Tibial nerve (tissue), 4 donors: Measurements from ENCODE around the gene CCDC188. TPM values are rescaled to one million over a fixed set of nuclear protein-coding genes. Genes with fewer than 3 reads are reported as not detected.

Experiments
- DNase-seq, 2 donors: peaks; one replicate each; pipeline ENCODE4 v3.0.0-alpha.2; 2019; ENCODE audit warnings: low spot score in 2 of 2
- H3K27ac ChIP-seq, 4 donors: fragments of 200-600 bp; sonication (generic) in 3 of 4; one replicate each; pipeline ENCODE4 v1.5.1; 2017 to 2019; ENCODE audit warnings: mild to moderate bottlenecking in 1 of 4
- H3K27me3 ChIP-seq, 2 donors: fragments of 200-600 bp; sonication (generic) in 1 of 2; one replicate each; pipeline versions ENCODE4 v1.5.1 to v1.6.0; 2017 to 2019
- H3K36me3 ChIP-seq, 3 donors: fragments of 200-600 bp; sonication (generic); one replicate each; pipeline ENCODE4 v1.5.1; 2018 to 2019
- H3K4me1 ChIP-seq, 4 donors: fragments of 200-600 bp; sonication (generic) in 3 of 4; one replicate each; pipeline ENCODE4 v1.5.1; 2017 to 2019
- H3K4me3 ChIP-seq, 4 donors: fragments of 200-600 bp; sonication (generic) in 3 of 4; one replicate each; pipeline ENCODE4 v1.5.1; 2017 to 2019; ENCODE audit warnings: mild to moderate bottlenecking in 1 of 4, moderate library complexity in 1 of 4
- H3K9me3 ChIP-seq, 4 donors: fragments of 200-600 bp; sonication (generic) in 3 of 4; one replicate each; pipeline ENCODE4 v1.5.1; 2017 to 2019
- CTCF ChIP-seq, 5 experiments: fragments of 200-600 bp in 3 of 5; fragments of 450-650 bp in 2 of 5; sonication (generic) in 3 of 5; IDR thresholded peaks; one replicate each; pipeline ENCODE4 v1.5.1; 2016 to 2019; ENCODE audit warnings: antibody characterized with exemption in 5 of 5, mild to moderate bottlenecking in 3 of 5, moderate library complexity in 2 of 5
- EP300 ChIP-seq, 2 donors: sonication (generic); formaldehyde crosslinking; IDR thresholded peaks; one replicate each; pipeline ENCODE4 v1.6.1; 2017; ENCODE audit warnings: antibody characterized with exemption in 2 of 2, mild to moderate bottlenecking in 1 of 2
- POLR2A ChIP-seq, 2 donors: fragments of 450-650 bp; IDR thresholded peaks; one replicate each; pipeline ENCODE4 v1.6.1; 2017; ENCODE audit warnings: antibody characterized with exemption in 2 of 2, mild to moderate bottlenecking in 2 of 2, moderate library complexity in 2 of 2
- WGBS, 2 donors: methylation state at CpG; one replicate each; pipeline ENCODE4 v1.1.5; 2018; 5-methylcytosine and 5-hydroxymethylcytosine counted together
- total RNA-seq, 4 donors: library from RNA; depleted of rRNA; stranded (reverse); fragments of >200 nt; gene quantifications; one replicate each; pipeline ENCODE4 v1.1.0, GENCODE V29; 2016

The CCDC188 gene
- total RNA-seq, 4 donors from 2014 or later = 1.5 to 12.4 (median 6.6) TPM

- Histone ChIP-seq H3K9me3 (no peaks in the 10 kb centered on the region), H3K4me1 (peaks cover 0 to 22% (median 0%) of the 10 kb centered on the region in 4 donors), H3K4me3 (no peak overlapping the region), H3K27ac (peak overlapping the region; percentile 11 to 94 (median 50)), H3K27me3 (no peaks in the 10 kb centered on the region), H3K36me3 (peaks cover 0 to 92% (median 0%) of the 10 kb centered on the region in 3 donors)
- 79 to 93% methylated on average over 16 to 17 of the region's 19 CpGs for WGBS, 2 donors
- no peak for DNase-seq
- TF ChIP-seq EP300 (IDR thresholded peaks at IDR 0.05) = no peak
- no peak for TF ChIP-seq POLR2A (IDR thresholded peaks at IDR 0.05)
- TF ChIP-seq CTCF (IDR thresholded peaks at IDR 0.05) = no peak
Measured at GRCh38 chr22:20143883-20144665, 6.8 kb downstream of the CCDC188 start.

- WGBS, 2 donors = 92% methylated on average over 51 to 59 of the region's 65 CpGs
- H3K36me3 ChIP-seq = peaks cover 0 to 92% (median 0%) of the 10 kb centered on the region in 3 donors
- no peaks in the 10 kb centered on the region for H3K27me3 ChIP-seq
- DNase-seq = no peak
- H3K9me3 ChIP-seq = no peaks in the 10 kb centered on the region
- H3K27ac ChIP-seq = peak overlapping the region; percentile 26 to 94 (median 72)
- no peak overlapping the region for H3K4me3 ChIP-seq
- TF ChIP-seq EP300 (IDR thresholded peaks at IDR 0.05) (no peak), POLR2A (IDR thresholded peaks at IDR 0.05) (no peak), CTCF (IDR thresholded peaks at IDR 0.05) (no peak)
- peaks cover 0 to 33% (median 5%) of the 10 kb centered on the region in 4 donors for H3K4me1 ChIP-seq
Measured at GRCh38 chr22:20142711-20143621, 7.9 kb downstream of the CCDC188 start.

GRCh38 chr22:20141186-20142077, 9.4 kb downstream of the CCDC188 start:
- H3K27ac ChIP-seq = peak overlapping the region in 2 of 4 donors; percentile 82 to 94

GRCh38 chr22:20140521-20140964, 10.3 kb downstream of the CCDC188 start:
- peak overlapping the region; percentile 31 to 94 (median 60) for H3K27ac ChIP-seq
- H3K9me3 ChIP-seq = no peaks in the 10 kb centered on the region
- H3K27me3 ChIP-seq = no peaks in the 10 kb centered on the region
- peaks cover 0 to 50% (median 27%) of the 10 kb centered on the region in 4 donors for H3K4me1 ChIP-seq
- no peak for TF ChIP-seq CTCF (IDR thresholded peaks at IDR 0.05)
- no peak for TF ChIP-seq POLR2A (IDR thresholded peaks at IDR 0.05)
- TF ChIP-seq EP300 (IDR thresholded peaks at IDR 0.05) = no peak
- 83 to 90% methylated on average over 9 to 10 of the region's 17 CpGs for WGBS, 2 donors
- H3K36me3 ChIP-seq = peaks cover 0 to 68% (median 0%) of the 10 kb centered on the region in 3 donors
- DNase-seq = no peak
- no peak overlapping the region for H3K4me3 ChIP-seq

More at GRCh38 chr22:20141186-20142077, 9.4 kb downstream of the CCDC188 start:
- WGBS, 2 donors = 72 to 77% methylated on average over 14 to 19 of the region's 22 CpGs
- H3K36me3 ChIP-seq = peaks cover 0 to 77% (median 0%) of the 10 kb centered on the region in 3 donors
- peaks cover 0 to 43% (median 19%) of the 10 kb centered on the region in 4 donors for H3K4me1 ChIP-seq
- H3K4me3 ChIP-seq = no peak overlapping the region
- no peak for TF ChIP-seq POLR2A (IDR thresholded peaks at IDR 0.05)
- TF ChIP-seq EP300 (IDR thresholded peaks at IDR 0.05) = peak in 1 of 2 donors; percentile 80
- DNase-seq = no peak
- no peaks in the 10 kb centered on the region for H3K9me3 ChIP-seq
- no peaks in the 10 kb centered on the region for H3K27me3 ChIP-seq

- TF ChIP-seq CTCF (IDR thresholded peaks at IDR 0.05) (no peak), POLR2A (IDR thresholded peaks at IDR 0.05) (no peak), EP300 (IDR thresholded peaks at IDR 0.05) (no peak)
- 86% methylated on average over 11 of the region's 11 CpGs; no CpG with 5 or more reads in 1 of the 2 donors for WGBS, 2 donors
Measured at GRCh38 chr22:20140107-20140445, 10.8 kb downstream of the CCDC188 start.

More at GRCh38 chr22:20140107-20140445, 10.8 kb downstream of the CCDC188 start:
- peaks cover 0 to 54% (median 32%) of the 10 kb centered on the region in 4 donors for H3K4me1 ChIP-seq
- no peak overlapping the region for H3K4me3 ChIP-seq
- H3K36me3 ChIP-seq = peaks cover 0 to 63% (median 0%) of the 10 kb centered on the region in 3 donors
- H3K9me3 ChIP-seq = no peaks in the 10 kb centered on the region
- H3K27me3 ChIP-seq = no peaks in the 10 kb centered on the region
- H3K27ac ChIP-seq = peak overlapping the region; percentile 31 to 94 (median 60)
- DNase-seq = no peak
